ENCODE results near the gene ZNF688. TPM values are rescaled to one million over a fixed set of nuclear protein-coding genes. Genes with fewer than 3 reads are reported as not detected.
A peak's percentile ranks its signal among the peaks of the same experiment; 100 is the strongest.

The ZNF688 gene
- total and polyA plus RNA-seq, 2 of the 13 experiments (the other 11 are each of a cell fraction or from before 2014, with no cell fraction given), result 2.4 to 5.4 TPM

- TF ChIP-seq FOXK1 (CRISPR knock-in tag; IDR thresholded peaks at IDR 0.05; ENCODE audit: borderline replicate concordance, low read depth), result peak; percentile 75; the same call in 1 of the 2 replicates
- peak; percentile 83; the same call in 1 of the 2 replicates for TF ChIP-seq ZNF274 (CRISPR knock-in tag; IDR thresholded peaks at IDR 0.05)
- TF ChIP-seq KAT8 (CRISPR knock-in tag; IDR thresholded peaks at IDR 0.05), result peak; percentile 94
- peak; percentile 16 for TF ChIP-seq ZNF619 (CRISPR knock-in tag; IDR thresholded peaks at IDR 0.05)
- TF ChIP-seq NPAS2 (CRISPR knock-in tag; IDR thresholded peaks at IDR 0.05; ENCODE audit: borderline replicate concordance), result no peak
- peak; percentile 80 for TF ChIP-seq PPARG (CRISPR knock-in tag; conservative IDR thresholded peaks at IDR 0.05)
- peak; percentile 59; the same call in 1 of the 2 replicates for TF ChIP-seq ZNF709 (CRISPR knock-in tag; IDR thresholded peaks at IDR 0.05)
- no peak for TF ChIP-seq PBX2 (CRISPR knock-in tag; IDR thresholded peaks at IDR 0.05)
- peak; percentile 55 for TF ChIP-seq GATAD2A (CRISPR knock-in tag; IDR thresholded peaks at IDR 0.05)
- TF ChIP-seq ZNF337 (CRISPR knock-in tag; IDR thresholded peaks at IDR 0.05; ENCODE audit: borderline replicate concordance, low read depth), result no peak
- TF ChIP-seq ZNF678 (CRISPR knock-in tag; IDR thresholded peaks at IDR 0.05), result no peak; the same call in 1 of the 2 replicates
- TF ChIP-seq ZNF687 (CRISPR knock-in tag; IDR thresholded peaks at IDR 0.05), result peak; percentile 94
- TF ChIP-seq ZNF20 (CRISPR knock-in tag; IDR thresholded peaks at IDR 0.05), result no peak
- TF ChIP-seq HMGXB3 (CRISPR knock-in tag; IDR thresholded peaks at IDR 0.05; ENCODE audit: borderline replicate concordance), result peak; percentile 98
- peak; percentile 83 for TF ChIP-seq GFI1 (CRISPR knock-in tag; IDR thresholded peaks at IDR 0.05; ENCODE audit: borderline replicate concordance)
- peak; percentile 67; the same call in 1 of the 2 replicates for TF ChIP-seq RARA (CRISPR knock-in tag; IDR thresholded peaks at IDR 0.05)
- TF ChIP-seq ZNF224 (CRISPR knock-in tag; IDR thresholded peaks at IDR 0.05), result peak; percentile 83; the same call in 1 of the 2 replicates
- peak; percentile 99 for TF ChIP-seq ZNF747 (CRISPR knock-in tag; IDR thresholded peaks at IDR 0.05; ENCODE audit: borderline replicate concordance)
- no peak for TF ChIP-seq ARNT (IDR thresholded peaks at IDR 0.05)
- peak; percentile 87 for TF ChIP-seq ZNF781 (CRISPR knock-in tag; IDR thresholded peaks at IDR 0.05; ENCODE audit: borderline replicate concordance, not compliant biosample characterization)
- TF ChIP-seq KLF6 (CRISPR knock-in tag; IDR thresholded peaks at IDR 0.05), result peak; percentile 64
Measured at GRCh38 chr16:30534368-30535105, 37.0 kb downstream of the ZNF688 start, which contains the start of gene ZNF747 (continued).

Measured in HepG2 (cell line).